ENCODE measurements around the gene COL13A1. TPM values are rescaled to one million over a fixed set of nuclear protein-coding genes. Genes with fewer than 3 reads are reported as not detected.

COL13A1 gene
- total RNA-seq, 6 donors from 2014 or later = 4.3 to 21.2 (median 10.4) TPM

DNA sequence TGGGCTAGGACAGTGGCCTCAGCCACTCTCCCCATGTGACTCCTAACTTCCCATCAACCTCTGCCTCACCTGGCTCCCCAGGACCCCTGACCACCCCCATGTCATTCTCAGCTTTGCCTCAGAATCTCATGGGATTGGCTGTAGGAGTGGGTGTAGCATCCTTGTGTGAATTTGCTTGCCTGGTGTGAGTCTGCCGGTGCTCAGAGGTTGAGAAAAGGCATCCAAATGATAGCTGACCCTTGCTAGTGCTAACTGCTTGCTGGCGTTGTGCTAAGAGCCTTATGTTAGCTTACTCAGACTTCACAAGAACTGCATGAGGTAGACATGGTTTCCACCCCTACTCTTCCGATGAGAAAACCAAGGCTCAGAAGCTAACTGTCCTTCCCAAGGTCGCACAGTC lies 74.2 kb downstream of the COL13A1 start:
- Histone ChIP-seq H3K4me3 (no peak overlapping the region), H3K27ac (no peak overlapping the region), H3K4me1 (no peaks in the 10 kb centered on the region), H3K36me3 (no peaks in the 10 kb centered on the region), H3K9me3 (no peaks in the 10 kb centered on the region), H3K27me3 (no peaks in the 10 kb centered on the region)
- WGBS, 2 donors = 86 to 88% methylated on average over 4 of the region's 4 CpGs
- ATAC-seq (ENCODE audit: low FRiP score in 2 of 2) = no peak
- DNase-seq = no peak
- TF ChIP-seq, protein P1, sequence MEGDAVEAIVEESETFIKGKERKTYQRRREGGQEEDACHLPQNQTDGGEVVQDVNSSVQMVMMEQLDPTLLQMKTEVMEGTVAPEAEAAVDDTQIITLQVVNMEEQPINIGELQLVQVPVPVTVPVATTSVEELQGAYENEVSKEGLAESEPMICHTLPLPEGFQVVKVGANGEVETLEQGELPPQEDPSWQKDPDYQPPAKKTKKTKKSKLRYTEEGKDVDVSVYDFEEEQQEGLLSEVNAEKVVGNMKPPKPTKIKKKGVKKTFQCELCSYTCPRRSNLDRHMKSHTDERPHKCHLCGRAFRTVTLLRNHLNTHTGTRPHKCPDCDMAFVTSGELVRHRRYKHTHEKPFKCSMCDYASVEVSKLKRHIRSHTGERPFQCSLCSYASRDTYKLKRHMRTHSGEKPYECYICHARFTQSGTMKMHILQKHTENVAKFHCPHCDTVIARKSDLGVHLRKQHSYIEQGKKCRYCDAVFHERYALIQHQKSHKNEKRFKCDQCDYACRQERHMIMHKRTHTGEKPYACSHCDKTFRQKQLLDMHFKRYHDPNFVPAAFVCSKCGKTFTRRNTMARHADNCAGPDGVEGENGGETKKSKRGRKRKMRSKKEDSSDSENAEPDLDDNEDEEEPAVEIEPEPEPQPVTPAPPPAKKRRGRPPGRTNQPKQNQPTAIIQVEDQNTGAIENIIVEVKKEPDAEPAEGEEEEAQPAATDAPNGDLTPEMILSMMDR (IDR thresholded peaks at IDR 0.05) = no peak
- TF ChIP-seq POLR2A (IDR thresholded peaks at IDR 0.05) (no peak), EP300 (IDR thresholded peaks at IDR 0.05) (no peak), POLR2AphosphoS5 (IDR thresholded peaks at IDR 0.05) (no peak)

DNA sequence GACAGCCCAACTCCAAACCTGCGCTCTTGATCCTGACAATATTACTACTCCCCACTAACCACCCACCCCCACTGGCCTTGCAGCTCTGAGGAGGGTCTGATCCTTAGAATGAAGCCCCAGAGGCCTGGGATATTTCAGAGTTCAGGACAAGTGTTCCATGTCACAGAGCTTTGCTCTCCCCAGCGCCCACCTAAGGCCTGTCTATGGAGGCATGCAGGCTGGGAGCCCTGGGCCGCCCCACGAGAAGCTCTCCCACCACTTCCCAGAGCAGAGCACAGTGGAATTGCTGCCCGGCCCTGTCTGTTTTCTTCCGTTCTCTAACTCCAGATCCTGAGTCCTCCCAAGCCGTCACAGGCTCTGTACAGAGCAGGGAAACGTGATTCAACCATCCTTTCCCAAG lies 74.6 kb downstream of the COL13A1 start:
- no peak overlapping the region for H3K4me3 ChIP-seq
- H3K4me1 ChIP-seq = no peaks in the 10 kb centered on the region
- no peak for DNase-seq
- H3K27ac ChIP-seq = no peak overlapping the region
- no peak for TF ChIP-seq POLR2AphosphoS5 (IDR thresholded peaks at IDR 0.05)
- TF ChIP-seq POLR2A (IDR thresholded peaks at IDR 0.05) = no peak
- no peak for TF ChIP-seq EP300 (IDR thresholded peaks at IDR 0.05)
- TF ChIP-seq, protein P1 (IDR thresholded peaks at IDR 0.05) = no peak
- H3K9me3 ChIP-seq = no peaks in the 10 kb centered on the region
- no peak for ATAC-seq (ENCODE audit: low FRiP score in 2 of 2)
- no peaks in the 10 kb centered on the region for H3K27me3 ChIP-seq
- 92 to 94% methylated on average over 7 to 8 of the region's 8 CpGs for WGBS, 2 donors
- no peaks in the 10 kb centered on the region for H3K36me3 ChIP-seq

DNA sequence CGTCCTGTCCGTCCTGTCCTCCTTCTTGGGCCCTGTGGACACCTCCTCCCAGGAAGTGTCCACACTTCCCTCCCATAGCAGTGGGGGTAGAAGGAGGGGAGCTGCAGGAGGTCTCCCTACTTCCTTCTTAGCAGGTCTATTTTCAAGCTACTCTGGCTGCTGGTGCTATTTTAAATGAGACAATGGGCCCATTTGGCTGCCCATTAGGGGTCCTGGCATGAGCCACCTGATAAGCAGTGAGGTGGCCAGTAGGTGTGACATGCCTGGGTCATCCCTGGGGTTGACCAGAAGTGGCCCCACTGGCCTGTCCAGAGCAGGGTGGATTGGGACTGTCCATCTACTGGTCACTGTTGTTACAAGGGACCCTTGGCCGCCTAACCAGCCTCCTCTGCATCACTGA lies 75.2 kb downstream of the COL13A1 start:
- 80 to 83% methylated on average over 1 to 3 of the region's 3 CpGs for WGBS, 2 donors
- ATAC-seq (ENCODE audit: low FRiP score in 2 of 2) (no peak), DNase-seq (no peak)
- TF ChIP-seq, protein P1 (IDR thresholded peaks at IDR 0.05) = no peak
- TF ChIP-seq EP300 (IDR thresholded peaks at IDR 0.05) (no peak), POLR2AphosphoS5 (IDR thresholded peaks at IDR 0.05) (no peak), POLR2A (IDR thresholded peaks at IDR 0.05) (no peak)
- Histone ChIP-seq H3K9me3 (no peaks in the 10 kb centered on the region), H3K36me3 (no peaks in the 10 kb centered on the region), H3K4me3 (no peak overlapping the region), H3K4me1 (no peaks in the 10 kb centered on the region), H3K27me3 (no peaks in the 10 kb centered on the region), H3K27ac (peak overlapping the region in 2 of 4 donors; percentile 27 to 30)

DNA sequence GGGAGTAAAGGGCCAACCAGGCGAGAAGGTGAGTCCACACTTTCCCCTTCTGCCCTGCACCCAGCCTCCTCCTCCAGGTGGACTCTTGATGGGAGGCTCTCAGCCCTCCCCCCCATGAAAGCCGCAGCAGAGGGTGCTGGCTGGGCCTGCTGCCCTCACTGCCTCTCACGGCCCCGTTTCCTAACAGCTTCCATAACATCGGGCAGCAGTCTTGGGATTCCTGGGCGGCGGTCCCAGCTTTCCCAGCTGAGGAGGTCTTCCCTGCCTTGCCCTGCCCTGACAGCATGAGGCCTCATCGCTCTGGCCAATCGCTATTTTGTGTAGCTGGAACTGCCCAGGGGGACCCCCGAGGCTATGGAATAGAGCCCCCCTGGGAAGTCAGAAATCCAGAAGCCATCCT lies 76.3 kb downstream of the COL13A1 start:
- no peak for TF ChIP-seq EP300 (IDR thresholded peaks at IDR 0.05)
- TF ChIP-seq POLR2AphosphoS5 (IDR thresholded peaks at IDR 0.05) = no peak
- TF ChIP-seq, protein P1 (IDR thresholded peaks at IDR 0.05) = no peak
- TF ChIP-seq POLR2A (IDR thresholded peaks at IDR 0.05) = no peak

DNA sequence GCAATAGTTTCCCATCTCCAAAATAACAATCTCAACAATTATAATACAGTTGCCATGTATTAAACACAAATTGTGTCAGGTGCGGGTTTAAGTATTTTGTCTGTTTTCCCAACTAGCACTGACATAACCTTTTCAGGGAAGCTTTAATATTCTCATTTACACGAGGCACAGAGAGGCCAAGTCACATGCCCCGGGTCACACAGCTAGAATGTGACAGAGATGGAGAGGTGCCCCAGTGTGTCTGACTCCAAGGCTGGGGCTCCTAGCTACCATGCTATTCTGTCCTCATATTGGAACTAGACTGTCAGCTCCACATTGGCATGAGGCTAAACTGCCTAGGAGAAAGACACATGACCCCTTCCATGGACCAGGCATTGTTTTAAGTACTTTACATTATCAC lies 77.2 kb downstream of the COL13A1 start:
- DNase-seq (no peak), ATAC-seq (ENCODE audit: low FRiP score in 2 of 2) (no peak)
- no peaks in the 10 kb centered on the region for H3K9me3 ChIP-seq
- H3K36me3 ChIP-seq = no peaks in the 10 kb centered on the region
- no peak for TF ChIP-seq POLR2AphosphoS5 (IDR thresholded peaks at IDR 0.05)
- no peak for TF ChIP-seq EP300 (IDR thresholded peaks at IDR 0.05)
- no peak for TF ChIP-seq POLR2A (IDR thresholded peaks at IDR 0.05)
- TF ChIP-seq, protein P1 (IDR thresholded peaks at IDR 0.05) = no peak
- no peak overlapping the region for H3K27ac ChIP-seq
- H3K4me1 ChIP-seq = no peaks in the 10 kb centered on the region
- H3K4me3 ChIP-seq = no peak overlapping the region
- H3K27me3 ChIP-seq = no peaks in the 10 kb centered on the region
- WGBS, 2 donors = 83 to 91% methylated on average over 3 of the region's 3 CpGs

More for the DNA sequence above, 76.3 kb downstream of the COL13A1 start:
- Histone ChIP-seq H3K4me3 (no peak overlapping the region), H3K36me3 (no peaks in the 10 kb centered on the region), H3K27me3 (no peaks in the 10 kb centered on the region), H3K9me3 (no peaks in the 10 kb centered on the region), H3K27ac (peak overlapping the region in 3 of 4 donors; percentile 6 to 49 (median 16)), H3K4me1 (no peaks in the 10 kb centered on the region)
- DNase-seq = no peak
- WGBS, 2 donors = 80 to 91% methylated on average over 10 of the region's 10 CpGs
- ATAC-seq (ENCODE audit: low FRiP score in 2 of 2) = no peak

All from upper lobe of left lung (tissue), 6 donors.